Endothelial cell (in vitro differentiated cells): ENCODE results near the gene MFAP4. TPM values are rescaled to one million over a fixed set of nuclear protein-coding genes. Genes with fewer than 3 reads are reported as not detected.

ENCODE experiments used
- DNase-seq: peaks from one replicate; pipeline ENCODE4 v3.0.0; 2021; ENCODE audit warnings: low spot score
- H3K27ac Mint-ChIP-seq: one replicate; pipeline ENCODE4 v1.8.0; 2021; ENCODE audit warnings: mixed read lengths, inconsistent platforms; ENCODE audit not compliant: unreplicated experiment
- H3K27me3 Mint-ChIP-seq: one replicate; pipeline ENCODE4 v1.8.0; 2021; ENCODE audit warnings: mild to moderate bottlenecking, moderate library complexity, mixed read lengths, inconsistent platforms; ENCODE audit not compliant: unreplicated experiment
- H3K36me3 Mint-ChIP-seq: one replicate; pipeline ENCODE4 v1.8.0; 2021; ENCODE audit warnings: mild to moderate bottlenecking, low read depth, mixed read lengths, inconsistent platforms; ENCODE audit not compliant: unreplicated experiment
- H3K4me1 Mint-ChIP-seq: one replicate; pipeline ENCODE4 v1.8.0; 2021; ENCODE audit warnings: mild to moderate bottlenecking, mixed read lengths, inconsistent platforms; ENCODE audit not compliant: unreplicated experiment
- H3K4me3 Mint-ChIP-seq: one replicate; pipeline ENCODE4 v1.8.0; 2021; ENCODE audit warnings: mild to moderate bottlenecking, mixed read lengths, inconsistent platforms; ENCODE audit not compliant: unreplicated experiment
- H3K9me3 Mint-ChIP-seq: one replicate; pipeline ENCODE4 v1.8.0; 2021; ENCODE audit warnings: mixed read lengths, inconsistent platforms; ENCODE audit not compliant: unreplicated experiment
- total RNA-seq: library from RNA; stranded (reverse); fragmentation: NEBNext Ultra II Directional; extraction: Animal tissue kit (Norgen Biotek cat#: 25700); gene quantifications from one replicate; pipeline ENCODE4 v1.2.1, GENCODE V29; 2021; ENCODE audit not compliant: unreplicated experiment
- TF ChIP-seq, protein P1 (sequence below): fragments of 200-600 bp; sonication (generic); IDR thresholded peaks from one replicate; pipeline ENCODE4 v1.5.0; 2021; ENCODE audit warnings: antibody characterized with exemption; ENCODE audit not compliant: unreplicated experiment

Gene MFAP4
- total RNA-seq, 1 donor from 2014 or later = 0.67 TPM

GRCh38 chr17:19398301-19399181 lies 11.6 kb upstream of the MFAP4 start:
- H3K4me1 Mint-ChIP-seq = peaks cover 3% of the 10 kb centered on the region
- no peak for DNase-seq
- H3K4me3 Mint-ChIP-seq = no peak overlapping the region
- H3K36me3 Mint-ChIP-seq = no peaks in the 10 kb centered on the region
- TF ChIP-seq, protein P1, sequence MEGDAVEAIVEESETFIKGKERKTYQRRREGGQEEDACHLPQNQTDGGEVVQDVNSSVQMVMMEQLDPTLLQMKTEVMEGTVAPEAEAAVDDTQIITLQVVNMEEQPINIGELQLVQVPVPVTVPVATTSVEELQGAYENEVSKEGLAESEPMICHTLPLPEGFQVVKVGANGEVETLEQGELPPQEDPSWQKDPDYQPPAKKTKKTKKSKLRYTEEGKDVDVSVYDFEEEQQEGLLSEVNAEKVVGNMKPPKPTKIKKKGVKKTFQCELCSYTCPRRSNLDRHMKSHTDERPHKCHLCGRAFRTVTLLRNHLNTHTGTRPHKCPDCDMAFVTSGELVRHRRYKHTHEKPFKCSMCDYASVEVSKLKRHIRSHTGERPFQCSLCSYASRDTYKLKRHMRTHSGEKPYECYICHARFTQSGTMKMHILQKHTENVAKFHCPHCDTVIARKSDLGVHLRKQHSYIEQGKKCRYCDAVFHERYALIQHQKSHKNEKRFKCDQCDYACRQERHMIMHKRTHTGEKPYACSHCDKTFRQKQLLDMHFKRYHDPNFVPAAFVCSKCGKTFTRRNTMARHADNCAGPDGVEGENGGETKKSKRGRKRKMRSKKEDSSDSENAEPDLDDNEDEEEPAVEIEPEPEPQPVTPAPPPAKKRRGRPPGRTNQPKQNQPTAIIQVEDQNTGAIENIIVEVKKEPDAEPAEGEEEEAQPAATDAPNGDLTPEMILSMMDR = no peak
- no peaks in the 10 kb centered on the region for H3K9me3 Mint-ChIP-seq
- H3K27ac Mint-ChIP-seq = no peak overlapping the region
- H3K27me3 Mint-ChIP-seq = peaks cover 3% of the 10 kb centered on the region

DNA sequence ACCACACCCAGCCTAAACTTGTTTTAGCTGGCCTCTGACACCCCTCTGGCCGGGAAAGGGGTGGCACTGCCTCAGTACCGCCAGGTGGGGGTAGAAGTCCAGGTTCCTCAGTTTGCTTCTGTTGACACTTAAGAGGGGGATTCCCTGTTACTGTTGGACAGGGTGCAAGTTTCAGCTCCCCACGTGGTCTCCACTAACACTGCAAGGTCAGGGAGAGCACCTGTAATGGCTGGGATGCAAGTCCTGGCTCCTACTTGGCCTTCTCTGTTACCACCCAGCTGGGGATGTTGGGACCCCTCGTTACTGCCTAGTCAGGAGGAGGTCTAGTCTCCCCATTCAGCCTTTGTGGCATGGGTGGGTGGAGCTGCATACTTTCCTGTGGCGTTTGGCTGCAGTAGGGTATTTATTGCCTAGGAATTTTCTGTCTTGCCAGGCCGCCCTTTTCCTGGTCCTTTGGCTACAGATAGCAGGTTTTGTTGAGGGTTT lies 10.6 kb upstream of the MFAP4 start:
- no peak overlapping the region for H3K4me3 Mint-ChIP-seq
- no peaks in the 10 kb centered on the region for H3K9me3 Mint-ChIP-seq
- DNase-seq = no peak
- H3K4me1 Mint-ChIP-seq = peaks cover 3% of the 10 kb centered on the region
- H3K36me3 Mint-ChIP-seq = no peaks in the 10 kb centered on the region
- TF ChIP-seq, protein P1 = no peak
- peaks cover 3% of the 10 kb centered on the region for H3K27me3 Mint-ChIP-seq
- no peak overlapping the region for H3K27ac Mint-ChIP-seq

DNA sequence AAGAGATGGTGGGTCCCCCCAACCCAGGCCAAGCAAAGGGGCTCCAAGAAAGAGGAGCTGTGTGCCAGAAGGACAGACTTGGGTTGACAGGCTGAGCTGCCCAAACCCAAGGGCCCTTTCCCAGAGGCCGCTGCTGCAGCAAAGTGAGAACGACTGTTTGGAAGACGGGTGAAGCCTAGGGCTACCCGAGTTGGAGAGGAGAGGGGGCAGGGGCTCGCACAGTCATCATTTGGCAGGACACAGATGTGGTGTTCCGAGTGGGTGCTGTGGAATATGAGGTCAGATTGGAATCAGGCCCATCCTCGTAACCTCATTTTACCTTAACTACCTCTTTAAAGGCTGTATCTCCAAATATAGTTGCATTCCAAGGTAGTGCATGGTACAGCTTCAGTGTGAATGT lies 5.3 kb upstream of the MFAP4 start:
- H3K4me1 Mint-ChIP-seq = no peaks in the 10 kb centered on the region
- peaks cover 7% of the 10 kb centered on the region for H3K27me3 Mint-ChIP-seq
- DNase-seq = no peak
- H3K36me3 Mint-ChIP-seq = no peaks in the 10 kb centered on the region
- no peak overlapping the region for H3K27ac Mint-ChIP-seq
- H3K9me3 Mint-ChIP-seq = no peaks in the 10 kb centered on the region
- TF ChIP-seq, protein P1 = no peak
- no peak overlapping the region for H3K4me3 Mint-ChIP-seq

DNA sequence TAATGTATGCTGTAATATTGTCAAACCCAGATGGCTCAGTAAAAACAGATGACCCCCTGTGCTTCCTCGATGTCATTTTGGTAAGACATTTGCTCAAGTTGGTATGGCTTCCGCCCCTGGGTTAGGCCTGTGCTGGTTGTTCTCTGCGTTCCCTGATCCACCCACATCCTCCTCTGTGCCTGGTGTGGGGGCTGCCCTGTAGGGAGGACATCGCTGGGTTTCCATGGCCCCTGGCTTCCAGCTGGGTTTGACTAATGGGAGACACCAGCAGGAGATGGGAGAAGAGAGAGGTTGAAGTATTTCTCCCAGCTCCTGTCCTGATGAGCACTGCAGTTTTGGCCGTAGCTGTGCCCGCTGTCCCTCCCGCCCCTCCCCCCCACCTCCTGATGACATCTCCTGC lies 4.4 kb upstream of the MFAP4 start:
- no peak overlapping the region for H3K4me3 Mint-ChIP-seq
- H3K4me1 Mint-ChIP-seq = no peaks in the 10 kb centered on the region
- DNase-seq = no peak
- H3K36me3 Mint-ChIP-seq = no peaks in the 10 kb centered on the region
- H3K27ac Mint-ChIP-seq = no peak overlapping the region
- H3K27me3 Mint-ChIP-seq = peaks cover 7% of the 10 kb centered on the region
- TF ChIP-seq, protein P1 = no peak
- H3K9me3 Mint-ChIP-seq = no peaks in the 10 kb centered on the region

- Mint-ChIP-seq H3K27me3 (peaks cover 7% of the 10 kb centered on the region), H3K4me3 (no peak overlapping the region), H3K36me3 (no peaks in the 10 kb centered on the region), H3K9me3 (no peaks in the 10 kb centered on the region), H3K4me1 (no peaks in the 10 kb centered on the region), H3K27ac (no peak overlapping the region)
- TF ChIP-seq, protein P1 = no peak
- no peak for DNase-seq
Measured at GRCh38 chr17:19390951-19391350, 4.0 kb upstream of the MFAP4 start.
